H9 (cell line): ENCODE results near the gene TEX19. TPM values are rescaled to one million over a fixed set of nuclear protein-coding genes. Genes with fewer than 3 reads are reported as not detected.

Experiments used
- DNase-seq: peaks from one replicate; pipeline ENCODE4 v3.0.0-alpha.2; 2017
- H2AFZ ChIP-seq: one replicate; pipeline ENCODE4 v1.6.1; 2013; ENCODE audit warnings: mild to moderate bottlenecking, low read length, control low read depth, moderate library complexity
- H2AK5ac ChIP-seq: 2 replicates; pipeline ENCODE4 v1.6.1; 2013; ENCODE audit warnings: low read length, control low read depth, mixed read lengths; ENCODE audit not compliant: insufficient read length
- H2BK120ac ChIP-seq: one replicate; pipeline ENCODE4 v1.6.1; 2013; ENCODE audit warnings: low read depth, mild to moderate bottlenecking, low read length, control low read depth, inconsistent platforms; ENCODE audit not compliant: poor library complexity, severe bottlenecking
- H2BK12ac ChIP-seq: 2 replicates; pipeline ENCODE4 v1.6.1; 2013; ENCODE audit warnings: low read length, control low read depth, mixed read lengths, low read depth; ENCODE audit not compliant: insufficient read length
- H2BK15ac ChIP-seq: 2 replicates; pipeline ENCODE4 v1.6.1; 2013; ENCODE audit warnings: low read depth, low read length, control low read depth
- H2BK20ac ChIP-seq: one replicate; pipeline ENCODE4 v1.6.1; 2013; ENCODE audit warnings: low read depth, mild to moderate bottlenecking, low read length, control low read depth, inconsistent platforms; ENCODE audit not compliant: poor library complexity, severe bottlenecking
- H2BK5ac ChIP-seq: 2 replicates; pipeline ENCODE4 v1.6.1; 2013; ENCODE audit warnings: low read length, control low read depth, mixed read lengths; ENCODE audit not compliant: insufficient read length
- H3K14ac ChIP-seq: 2 replicates; pipeline ENCODE4 v1.6.1; 2013; ENCODE audit warnings: low read length, control low read depth; ENCODE audit not compliant: insufficient read depth
- H3K18ac ChIP-seq: 2 replicates; pipeline ENCODE4 v1.6.1; 2013; ENCODE audit warnings: low read depth, mild to moderate bottlenecking, mixed read lengths, low read length, control low read depth; ENCODE audit not compliant: insufficient read length
- H3K23ac ChIP-seq: 2 replicates; pipeline ENCODE4 v1.6.1; 2013; ENCODE audit warnings: low read length, control low read depth, mixed read lengths, low read depth; ENCODE audit not compliant: insufficient read length
- H3K23me2 ChIP-seq: 2 replicates; pipeline ENCODE4 v1.6.1; 2013; ENCODE audit warnings: low read depth, mild to moderate bottlenecking, mixed read lengths, low read length, control low read depth; ENCODE audit not compliant: insufficient read length, poor library complexity, severe bottlenecking
- H3K27ac ChIP-seq: 2 replicates; pipeline ENCODE4 v1.5.1; 2013; ENCODE audit warnings: low read length, control low read depth, mixed read lengths, low read depth; ENCODE audit not compliant: insufficient read length
- H3K27me3 ChIP-seq: 2 replicates; pipeline ENCODE4 v1.6.1; 2013; ENCODE audit warnings: low read length, control low read depth, inconsistent platforms; ENCODE audit not compliant: insufficient read depth
- H3K4ac ChIP-seq: 2 replicates; pipeline ENCODE4 v1.6.1; 2013; ENCODE audit warnings: low read depth, mild to moderate bottlenecking, control low read depth, inconsistent platforms, low read length, moderate library complexity
- H3K4me1 ChIP-seq: 2 replicates; pipeline ENCODE4 v1.6.1; 2013; ENCODE audit warnings: low read length, control low read depth, inconsistent platforms; ENCODE audit not compliant: insufficient read depth
- H3K4me2 ChIP-seq: 2 replicates; pipeline ENCODE4 v1.6.1; 2013; ENCODE audit warnings: low read length, control low read depth, mixed read lengths; ENCODE audit not compliant: insufficient read length, insufficient read depth
- H3K56ac ChIP-seq: 2 replicates; pipeline ENCODE4 v1.6.1; 2013; ENCODE audit warnings: low read depth, mild to moderate bottlenecking, mixed read lengths, low read length, control low read depth; ENCODE audit not compliant: insufficient read length
- H3K79me1 ChIP-seq: 2 replicates; pipeline ENCODE4 v1.6.1; 2013; ENCODE audit warnings: low read depth, mild to moderate bottlenecking, moderate library complexity, low read length, control low read depth, inconsistent platforms; ENCODE audit not compliant: insufficient read depth, poor library complexity, severe bottlenecking
- H3K79me2 ChIP-seq: 2 replicates; pipeline ENCODE4 v1.6.1; 2013; ENCODE audit warnings: low read length, control low read depth, inconsistent platforms; ENCODE audit not compliant: insufficient read depth
- H3K9ac ChIP-seq: 2 replicates; pipeline ENCODE4 v1.6.1; 2013; ENCODE audit warnings: low read length, control low read depth, mixed read lengths; ENCODE audit not compliant: insufficient read length; ENCODE audit errors: extremely low read depth
- H3K9me3 ChIP-seq: one replicate; pipeline ENCODE4 v1.6.1; 2013; ENCODE audit warnings: low read depth, low read length, inconsistent platforms; ENCODE audit not compliant: control insufficient read depth
- H3T11ph ChIP-seq: one replicate; pipeline ENCODE4 v1.6.1; 2013; ENCODE audit warnings: mild to moderate bottlenecking, low read length, control low read depth, inconsistent platforms
- H4K20me1 ChIP-seq: one replicate; pipeline ENCODE4 v1.6.1; 2013; ENCODE audit not compliant: control insufficient read depth, insufficient read length, insufficient read depth
- H4K5ac ChIP-seq: 2 replicates; pipeline ENCODE4 v1.6.1; 2013; ENCODE audit warnings: low read depth, mild to moderate bottlenecking, mixed read lengths, low read length, control low read depth; ENCODE audit not compliant: insufficient read length
- H4K8ac ChIP-seq: replicated peaks from 2 replicates; pipeline ENCODE4 v1.6.1; 2013; ENCODE audit warnings: low read length, control low read depth, mixed read lengths, low read depth; ENCODE audit not compliant: insufficient read length
- H4K91ac ChIP-seq: 2 replicates; pipeline ENCODE4 v1.6.1; 2013; ENCODE audit warnings: low read depth, mild to moderate bottlenecking, moderate library complexity, mixed read lengths, low read length, control low read depth; ENCODE audit not compliant: insufficient read length
- H3K27ac Mint-ChIP-seq, 3 experiments: 2 replicates in 2 of 3; 3 replicates in 1 of 3; pipeline ENCODE4 v1.8.0; 2020 to 2021; ENCODE audit warnings: mixed read lengths in 3 of 3, mild to moderate bottlenecking in 1 of 3, moderate library complexity in 1 of 3
- H3K27me3 Mint-ChIP-seq: 2 replicates; pipeline ENCODE4 v1.8.0; 2021; ENCODE audit warnings: low read depth, mild to moderate bottlenecking, moderate library complexity, mixed read lengths
- H3K36me3 Mint-ChIP-seq, 3 experiments: 2 replicates in 2 of 3; 3 replicates in 1 of 3; pipeline ENCODE4 v1.8.0; 2020 to 2021; ENCODE audit warnings: low read depth in 3 of 3, mixed read lengths in 3 of 3; ENCODE audit not compliant: insufficient read depth in 1 of 3
- H3K4me1 Mint-ChIP-seq, 2 experiments: 2 replicates each; pipeline ENCODE4 v1.8.0; 2020; ENCODE audit warnings: mixed read lengths in 2 of 2
- H3K4me3 Mint-ChIP-seq, 2 experiments: 2 replicates in 1 of 2; 3 replicates in 1 of 2; pipeline ENCODE4 v1.8.0; 2020 to 2021; ENCODE audit warnings: mild to moderate bottlenecking in 2 of 2, mixed read lengths in 2 of 2, moderate library complexity in 1 of 2
- H3K9me3 Mint-ChIP-seq, 2 experiments: 2 replicates in 1 of 2; 3 replicates in 1 of 2; pipeline ENCODE4 v1.8.0; 2020; ENCODE audit warnings: mild to moderate bottlenecking in 2 of 2, mixed read lengths in 2 of 2, moderate library complexity in 1 of 2
- WGBS: extraction: QIAGEN DNeasy Blood & Tissue Kit; methylation state at CpG from one replicate; pipeline ENCODE4 v1.1.7; 2013; ENCODE audit warnings: missing lambda C conversion rate, low lambda C conversion rate, mixed read lengths; ENCODE audit not compliant: insufficient read length; ENCODE audit errors: extremely low coverage; 5-methylcytosine and 5-hydroxymethylcytosine counted together
- total RNA-seq: library from RNA; stranded (reverse); gene quantifications from 2 replicates; pipeline ENCODE4 v1.2.1, GENCODE V29; 2021
- TF ChIP-seq, protein P1 (sequence below): fragments of 200-600 bp; sonication (generic); conservative IDR thresholded peaks from 3 replicates; pipeline ENCODE4 v1.8.0; 2021; ENCODE audit warnings: antibody characterized with exemption, mild to moderate bottlenecking

Gene TEX19
- total RNA-seq, 1 experiment from 2014 or later: 1.4 TPM

- Histone ChIP-seq H2AFZ (no peak overlapping the region), H4K20me1 (peaks cover 6% of the 10 kb centered on the region), H3K27ac (no peak overlapping the region), H3K14ac (no peak overlapping the region), H2BK15ac (no peak overlapping the region), H3K23ac (no peak overlapping the region), H4K8ac (no peak overlapping the region), H3K27me3 (no peaks in the 10 kb centered on the region), H3K79me1 (no peaks in the 10 kb centered on the region), H3K4me1 (no peaks in the 10 kb centered on the region), H4K91ac (no peak overlapping the region), H3K4me2 (no peak overlapping the region), H3K79me2 (no peaks in the 10 kb centered on the region), H3K56ac (no peak overlapping the region), H3K4ac (no peak overlapping the region), H4K5ac (no peak overlapping the region), H3K9me3 (no peaks in the 10 kb centered on the region), H3T11ph (no peak overlapping the region), H3K9ac (no peak overlapping the region), H2BK120ac (no peak overlapping the region), H2BK12ac (no peak overlapping the region), H2BK20ac (no peak overlapping the region), H3K23me2 (peaks cover 3% of the 10 kb centered on the region), H3K18ac (no peak overlapping the region), H2BK5ac (no peak overlapping the region), H2AK5ac (no peak overlapping the region)
- H3K36me3 Mint-ChIP-seq: no peaks in the 10 kb centered on the region; a peak in 1 of 7 replicates
- H3K27ac Mint-ChIP-seq: no peak overlapping the region
- TF ChIP-seq, protein P1, sequence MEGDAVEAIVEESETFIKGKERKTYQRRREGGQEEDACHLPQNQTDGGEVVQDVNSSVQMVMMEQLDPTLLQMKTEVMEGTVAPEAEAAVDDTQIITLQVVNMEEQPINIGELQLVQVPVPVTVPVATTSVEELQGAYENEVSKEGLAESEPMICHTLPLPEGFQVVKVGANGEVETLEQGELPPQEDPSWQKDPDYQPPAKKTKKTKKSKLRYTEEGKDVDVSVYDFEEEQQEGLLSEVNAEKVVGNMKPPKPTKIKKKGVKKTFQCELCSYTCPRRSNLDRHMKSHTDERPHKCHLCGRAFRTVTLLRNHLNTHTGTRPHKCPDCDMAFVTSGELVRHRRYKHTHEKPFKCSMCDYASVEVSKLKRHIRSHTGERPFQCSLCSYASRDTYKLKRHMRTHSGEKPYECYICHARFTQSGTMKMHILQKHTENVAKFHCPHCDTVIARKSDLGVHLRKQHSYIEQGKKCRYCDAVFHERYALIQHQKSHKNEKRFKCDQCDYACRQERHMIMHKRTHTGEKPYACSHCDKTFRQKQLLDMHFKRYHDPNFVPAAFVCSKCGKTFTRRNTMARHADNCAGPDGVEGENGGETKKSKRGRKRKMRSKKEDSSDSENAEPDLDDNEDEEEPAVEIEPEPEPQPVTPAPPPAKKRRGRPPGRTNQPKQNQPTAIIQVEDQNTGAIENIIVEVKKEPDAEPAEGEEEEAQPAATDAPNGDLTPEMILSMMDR: no peak
- H3K9me3 Mint-ChIP-seq: no peaks in the 10 kb centered on the region
- no peak for DNase-seq
- H3K4me3 Mint-ChIP-seq: no peak overlapping the region
- no CpG with 5 or more reads among the region's 76 CpGs for WGBS
- peaks cover 19% of the 10 kb centered on the region for H3K27me3 Mint-ChIP-seq
- peaks cover 5 to 15% of the 10 kb centered on the region in 2 experiments for H3K4me1 Mint-ChIP-seq
These were observed 40.1 kb upstream of the TEX19 start for GRCh38 chr17:82318772-82319606.
